ENCODE data around the gene PDE7B. TPM values are rescaled to one million over a fixed set of nuclear protein-coding genes. Genes with fewer than 3 reads are reported as not detected.
A peak's percentile ranks its signal among the peaks of the same experiment; 100 is the strongest.

PDE7B gene
- total and polyA plus RNA-seq, 8 donors, result 0.29 to 73.2 (median 5.0) TPM

GRCh38 chr6:136012943-136013342, 161.4 kb downstream of the PDE7B start:
- intact Hi-C loops (cut with DNase I; ENCODE audit: low total_unique reads), result no loop called here
- Histone ChIP-seq H3K4me1 (peaks cover 0 to 38% (median 20%) of the 10 kb centered on the region in 4 donors), H3K27me3 (no peaks in the 10 kb centered on the region), H3K27ac (no peak overlapping the region), H3K9me3 (no peaks in the 10 kb centered on the region), H3K36me3 (no peaks in the 10 kb centered on the region), H3K4me3 (no peak overlapping the region)
- WGBS, 5 donors, result 84 to 96% (median 87%) methylated on average over 1 of the region's 1 CpG
- no peak for DNase-seq
- TF ChIP-seq CTCF (IDR thresholded peaks at IDR 0.05), result no peak
- TF ChIP-seq POLR2A (IDR thresholded peaks at IDR 0.05), result no peak
- TF ChIP-seq EP300 (IDR thresholded peaks at IDR 0.05), result no peak
- no peak for TF ChIP-seq POLR2AphosphoS5 (IDR thresholded peaks at IDR 0.05)

GRCh38 chr6:136014454-136015437, 163.2 kb downstream of the PDE7B start:
- TF ChIP-seq CTCF (IDR thresholded peaks at IDR 0.05) (no peak), POLR2A (IDR thresholded peaks at IDR 0.05) (no peak), POLR2AphosphoS5 (IDR thresholded peaks at IDR 0.05) (no peak), EP300 (IDR thresholded peaks at IDR 0.05) (no peak)
- Histone ChIP-seq H3K4me1 (peaks cover 0 to 38% (median 20%) of the 10 kb centered on the region in 4 donors), H3K27me3 (no peaks in the 10 kb centered on the region), H3K36me3 (no peaks in the 10 kb centered on the region), H3K27ac (no peak overlapping the region), H3K4me3 (no peak overlapping the region), H3K9me3 (no peaks in the 10 kb centered on the region)
- intact Hi-C loops (cut with DNase I; ENCODE audit: low total_unique reads), result no loop called here
- peak in 1 of 2 donors; percentile 67 for DNase-seq
- 47 to 64% (median 51%) methylated on average over 15 of the region's 15 CpGs for whole genome bisulfite sequencing, 5 donors

GRCh38 chr6:136015531-136015930, 164.0 kb downstream of the PDE7B start:
- H3K27ac ChIP-seq, result no peak overlapping the region
- peaks cover 0 to 38% (median 20%) of the 10 kb centered on the region in 4 donors for H3K4me1 ChIP-seq
- DNase-seq, result no peak
- TF ChIP-seq CTCF (IDR thresholded peaks at IDR 0.05) (no peak), POLR2A (IDR thresholded peaks at IDR 0.05) (no peak), EP300 (IDR thresholded peaks at IDR 0.05) (no peak), POLR2AphosphoS5 (IDR thresholded peaks at IDR 0.05) (no peak)
- no peaks in the 10 kb centered on the region for H3K9me3 ChIP-seq
- no peaks in the 10 kb centered on the region for H3K36me3 ChIP-seq
- intact Hi-C loops (cut with DNase I; ENCODE audit: low total_unique reads), result no loop called here
- H3K27me3 ChIP-seq, result no peaks in the 10 kb centered on the region
- WGBS, 5 donors, result 48 to 75% (median 56%) methylated on average over 4 of the region's 4 CpGs
- H3K4me3 ChIP-seq, result no peak overlapping the region

- Histone ChIP-seq H3K4me3 (no peak overlapping the region), H3K9me3 (no peaks in the 10 kb centered on the region), H3K27me3 (no peaks in the 10 kb centered on the region), H3K36me3 (no peaks in the 10 kb centered on the region), H3K27ac (peak overlapping the region in 4 of 5 donors; percentile 14 to 65 (median 39)), H3K4me1 (peaks cover 3 to 37% (median 22%) of the 10 kb centered on the region in 4 donors)
- intact Hi-C loops (cut with DNase I; ENCODE audit: low total_unique reads), result no loop called here
- TF ChIP-seq EP300 (IDR thresholded peaks at IDR 0.05) (no peak), POLR2AphosphoS5 (IDR thresholded peaks at IDR 0.05) (no peak), POLR2A (IDR thresholded peaks at IDR 0.05) (no peak), CTCF (IDR thresholded peaks at IDR 0.05) (no peak)
- peak in 1 of 2 donors; percentile 38 for DNase-seq
- 35 to 61% (median 39%) methylated on average over 9 of the region's 9 CpGs for WGBS, 5 donors
Observed at GRCh38 chr6:136016228-136017225, 165.0 kb downstream of the PDE7B start.
